ENCODE data around the gene MEX3A.

MEX3A gene

DNA sequence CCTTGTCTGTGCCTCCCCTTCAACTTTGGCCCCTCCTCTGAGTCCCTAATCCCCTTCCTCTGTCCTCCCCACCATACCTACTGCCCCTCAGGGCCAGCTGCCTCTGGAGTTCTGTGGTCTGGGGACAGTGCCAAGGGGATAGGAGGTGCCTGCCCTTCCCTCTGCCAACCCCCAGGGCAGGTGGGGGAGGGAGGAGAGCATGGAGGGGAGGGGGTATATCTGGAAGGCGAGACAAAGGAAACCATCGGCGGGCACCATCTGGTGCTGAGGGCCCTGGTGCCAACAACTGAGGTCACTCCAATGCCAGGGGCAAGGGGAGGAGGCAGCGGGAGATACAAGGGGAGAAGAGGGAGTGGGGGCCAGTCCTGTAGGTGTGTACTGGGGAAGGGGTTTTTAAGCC is 11.7 kb downstream of the MEX3A start:
- POLR2A ChIA-PET, result no interaction called here
- DNase-seq (ENCODE audit: extremely low spot score), result no peak
- CTCF ChIA-PET, result no interaction called here
- TF ChIP-seq SUZ12 (IDR thresholded peaks at IDR 0.05), result no peak
- no peak for TF ChIP-seq CTBP1 (IDR thresholded peaks at IDR 0.05; ENCODE audit: borderline replicate concordance)
- TF ChIP-seq NFRKB (IDR thresholded peaks at IDR 0.05), result no peak
- TF ChIP-seq ZNF384 (IDR thresholded peaks at IDR 0.05), result no peak
- TF ChIP-seq LEF1 (IDR thresholded peaks at IDR 0.05; ENCODE audit: borderline replicate concordance), result no peak
- TF ChIP-seq HDGF (IDR thresholded peaks at IDR 0.05; ENCODE audit: borderline replicate concordance), result no peak
- TF ChIP-seq TARDBP (IDR thresholded peaks at IDR 0.05), result no peak
- no peak for TF ChIP-seq ARNT (IDR thresholded peaks at IDR 0.05)
- TF ChIP-seq ELF4 (IDR thresholded peaks at IDR 0.05), result no peak
- no peak for TF ChIP-seq L3MBTL2 (conservative IDR thresholded peaks at IDR 0.05)
- TF ChIP-seq FOXK2 (IDR thresholded peaks at IDR 0.05), result no peak
- TF ChIP-seq BHLHE40 (IDR thresholded peaks at IDR 0.05; ENCODE audit: borderline replicate concordance), result no peak
- no peak for TF ChIP-seq FOXM1 (IDR thresholded peaks at IDR 0.05; ENCODE audit: borderline replicate concordance)
- TF ChIP-seq, protein P1, sequence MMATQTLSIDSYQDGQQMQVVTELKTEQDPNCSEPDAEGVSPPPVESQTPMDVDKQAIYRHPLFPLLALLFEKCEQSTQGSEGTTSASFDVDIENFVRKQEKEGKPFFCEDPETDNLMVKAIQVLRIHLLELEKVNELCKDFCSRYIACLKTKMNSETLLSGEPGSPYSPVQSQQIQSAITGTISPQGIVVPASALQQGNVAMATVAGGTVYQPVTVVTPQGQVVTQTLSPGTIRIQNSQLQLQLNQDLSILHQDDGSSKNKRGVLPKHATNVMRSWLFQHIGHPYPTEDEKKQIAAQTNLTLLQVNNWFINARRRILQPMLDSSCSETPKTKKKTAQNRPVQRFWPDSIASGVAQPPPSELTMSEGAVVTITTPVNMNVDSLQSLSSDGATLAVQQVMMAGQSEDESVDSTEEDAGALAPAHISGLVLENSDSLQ (IDR thresholded peaks at IDR 0.05), result no peak

DNA sequence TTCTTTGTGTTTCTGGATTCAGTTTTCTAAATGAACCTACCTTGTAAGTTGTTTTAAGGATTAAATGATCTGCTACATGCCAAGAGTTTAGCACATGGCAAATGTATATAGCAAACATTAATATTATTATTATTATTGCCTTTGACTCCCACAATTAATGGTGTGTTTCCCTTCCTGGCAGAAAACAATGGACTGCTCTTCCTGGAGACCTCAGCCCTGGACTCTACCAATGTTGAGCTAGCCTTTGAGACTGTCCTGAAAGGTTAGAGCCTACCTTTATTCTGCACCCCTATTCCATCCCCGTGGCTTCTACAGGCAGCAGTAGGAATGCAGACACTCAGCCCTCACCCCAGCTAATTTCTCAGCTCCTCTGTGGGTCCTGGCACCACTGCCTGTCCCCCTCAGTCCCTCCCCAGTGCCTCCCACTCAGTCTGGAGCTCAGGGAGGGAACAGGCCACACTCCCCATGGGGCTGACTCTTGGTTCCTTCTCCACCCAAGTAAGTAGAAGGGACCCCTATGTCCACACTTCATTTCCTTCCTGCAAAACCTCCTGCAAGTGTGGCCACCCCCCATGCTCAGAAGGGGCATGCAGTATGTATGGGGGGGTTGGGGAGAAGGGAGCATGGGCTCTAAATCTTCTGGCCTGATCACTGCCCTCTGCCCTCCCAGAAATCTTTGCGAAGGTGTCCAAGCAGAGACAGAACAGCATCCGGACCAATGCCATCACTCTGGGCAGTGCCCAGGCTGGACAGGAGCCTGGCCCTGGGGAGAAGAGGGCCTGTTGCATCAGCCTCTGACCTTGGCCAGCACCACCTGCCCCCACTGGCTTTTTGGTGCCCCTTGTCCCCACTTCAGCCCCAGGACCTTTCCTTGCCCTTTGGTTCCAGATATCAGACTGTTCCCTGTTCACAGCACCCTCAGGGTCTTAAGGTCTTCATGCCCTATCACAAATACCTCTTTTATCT is 12.5 kb downstream of the MEX3A start:
- DNase-seq (ENCODE audit: extremely low spot score), result no peak
- ChIA-PET CTCF (no interaction called here), POLR2A (no interaction called here)
- TF ChIP-seq BHLHE40 (IDR thresholded peaks at IDR 0.05; ENCODE audit: borderline replicate concordance) (no peak), HDGF (IDR thresholded peaks at IDR 0.05; ENCODE audit: borderline replicate concordance) (no peak), CTBP1 (IDR thresholded peaks at IDR 0.05; ENCODE audit: borderline replicate concordance) (no peak), FOXA1 (IDR thresholded peaks at IDR 0.05) (no peak), FOXM1 (IDR thresholded peaks at IDR 0.05; ENCODE audit: borderline replicate concordance) (no peak)
- TF ChIP-seq, protein P1 (IDR thresholded peaks at IDR 0.05), result no peak

DNA sequence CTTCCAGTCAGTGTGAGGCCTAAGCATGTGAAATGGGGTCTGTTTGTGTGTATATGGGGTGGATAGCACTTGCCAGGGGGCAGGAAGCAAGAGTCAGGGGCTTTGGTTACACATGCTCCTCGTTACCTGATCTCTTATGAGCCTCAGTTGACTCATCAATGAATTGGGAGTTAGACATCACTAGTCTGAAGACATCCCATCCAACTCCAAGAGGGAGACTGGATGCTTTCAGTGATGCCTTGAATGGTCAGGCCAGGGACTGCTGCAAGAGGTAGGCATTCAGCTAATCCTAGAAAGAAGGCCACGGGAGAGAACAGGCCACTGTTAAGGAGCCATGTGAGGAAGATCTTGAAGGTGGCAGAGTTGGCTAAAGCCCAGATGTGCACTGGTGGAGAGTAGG is 15.0 kb downstream of the MEX3A start:
- POLR2A ChIA-PET, result interaction anchor here (1.4 to 1.6 kb wide), 2 partner anchors 41 to 46 kb away, joined by 5 to 6 read pairs; no protein-coding TSS in a partner anchor
- DNase-seq (ENCODE audit: extremely low spot score), result no peak
- no peak for TF ChIP-seq FOXK2 (IDR thresholded peaks at IDR 0.05)
- no peak for TF ChIP-seq SUZ12 (IDR thresholded peaks at IDR 0.05)
- TF ChIP-seq, protein P1 (IDR thresholded peaks at IDR 0.05), result no peak
- no peak for TF ChIP-seq FOXM1 (IDR thresholded peaks at IDR 0.05; ENCODE audit: borderline replicate concordance)
- TF ChIP-seq SP1 (IDR thresholded peaks at IDR 0.05), result no peak
- no peak for TF ChIP-seq NFRKB (IDR thresholded peaks at IDR 0.05)
- no peak for TF ChIP-seq ARNT (IDR thresholded peaks at IDR 0.05)
- TF ChIP-seq LEF1 (IDR thresholded peaks at IDR 0.05; ENCODE audit: borderline replicate concordance), result no peak
- CTCF ChIA-PET, result interaction anchor here (0.9 to 3.0 kb wide), 11 partner anchors 8 to 207 kb away, joined by 3 to 18 read pairs (median 8); partner anchors contain the start of genes ARHGEF2 and SYT11

DNA sequence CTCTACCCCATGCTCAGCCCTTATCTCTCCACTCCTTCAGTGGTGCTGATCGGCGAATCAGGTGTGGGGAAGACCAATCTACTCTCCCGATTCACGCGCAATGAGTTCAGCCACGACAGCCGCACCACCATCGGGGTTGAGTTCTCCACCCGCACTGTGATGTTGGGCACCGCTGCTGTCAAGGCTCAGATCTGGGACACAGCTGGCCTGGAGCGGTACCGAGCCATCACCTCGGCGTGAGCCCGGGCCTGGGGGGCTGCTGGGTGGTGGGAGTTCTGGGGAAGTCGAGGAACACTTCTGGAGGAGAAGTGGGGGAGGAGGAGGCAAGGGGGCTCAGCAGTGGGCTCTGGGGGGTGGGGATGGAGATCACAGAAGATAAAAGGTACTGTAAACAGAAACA is 16.4 kb downstream of the MEX3A start:
- DNase-seq (ENCODE audit: extremely low spot score), result no peak
- TF ChIP-seq ARNT (IDR thresholded peaks at IDR 0.05) (no peak), SUZ12 (IDR thresholded peaks at IDR 0.05) (no peak), FOXM1 (IDR thresholded peaks at IDR 0.05; ENCODE audit: borderline replicate concordance) (no peak), L3MBTL2 (conservative IDR thresholded peaks at IDR 0.05) (no peak), TARDBP (IDR thresholded peaks at IDR 0.05) (no peak), HDGF (IDR thresholded peaks at IDR 0.05; ENCODE audit: borderline replicate concordance) (no peak), ZNF384 (IDR thresholded peaks at IDR 0.05) (no peak), FOXA1 (IDR thresholded peaks at IDR 0.05) (no peak), NFRKB (IDR thresholded peaks at IDR 0.05) (no peak), SP1 (IDR thresholded peaks at IDR 0.05) (no peak), BHLHE40 (IDR thresholded peaks at IDR 0.05; ENCODE audit: borderline replicate concordance) (no peak), FOXK2 (IDR thresholded peaks at IDR 0.05) (no peak), LEF1 (IDR thresholded peaks at IDR 0.05; ENCODE audit: borderline replicate concordance) (no peak), CTBP1 (IDR thresholded peaks at IDR 0.05; ENCODE audit: borderline replicate concordance) (no peak), ELF4 (IDR thresholded peaks at IDR 0.05) (no peak)
- TF ChIP-seq, protein P1 (IDR thresholded peaks at IDR 0.05), result no peak
- CTCF ChIA-PET, result interaction anchor here (0.5 to 3.0 kb wide), 22 partner anchors 9 to 322 kb away, joined by 3 to 18 read pairs (median 4); partner anchors contain the start of genes ARHGEF2 and UBQLN4
- POLR2A ChIA-PET, result interaction anchor here (0.8 to 1.6 kb wide), 5 partner anchors 17 to 131 kb away, joined by 3 to 6 read pairs (median 5); partner anchors contain the start of gene MEX3A

DNA sequence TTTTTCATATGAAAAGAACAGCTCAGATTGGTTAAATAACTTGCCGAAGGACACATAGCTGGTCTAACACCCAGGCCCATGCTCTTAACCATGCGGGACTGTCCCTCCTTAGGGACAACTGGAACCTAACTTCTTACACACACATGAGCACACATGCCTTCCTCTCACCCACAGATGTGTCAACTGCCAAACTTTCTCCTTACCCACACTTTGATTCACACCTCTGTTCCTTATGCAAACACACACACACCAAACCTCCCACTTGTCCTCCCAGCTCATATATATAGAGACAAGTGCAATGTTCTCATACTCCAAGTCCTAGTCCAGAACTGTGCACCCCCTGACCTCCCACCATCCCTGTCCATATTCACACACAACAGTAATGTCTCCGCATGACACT is 17.1 kb downstream of the MEX3A start:
- DNase-seq (ENCODE audit: extremely low spot score), result no peak
- POLR2A ChIA-PET, result interaction anchor here (1.4 kb wide), 1 partner anchor 11 kb away, joined by 4 read pairs; the partner anchor contains the start of gene LAMTOR2
- TF ChIP-seq FOXM1 (IDR thresholded peaks at IDR 0.05; ENCODE audit: borderline replicate concordance) (no peak), LEF1 (IDR thresholded peaks at IDR 0.05; ENCODE audit: borderline replicate concordance) (no peak), ARNT (IDR thresholded peaks at IDR 0.05) (no peak), ZNF384 (IDR thresholded peaks at IDR 0.05) (no peak), FOXA1 (IDR thresholded peaks at IDR 0.05) (no peak), TARDBP (IDR thresholded peaks at IDR 0.05) (no peak), CTBP1 (IDR thresholded peaks at IDR 0.05; ENCODE audit: borderline replicate concordance) (no peak), SUZ12 (IDR thresholded peaks at IDR 0.05) (no peak), ELF4 (IDR thresholded peaks at IDR 0.05) (no peak), SP1 (IDR thresholded peaks at IDR 0.05) (no peak), BHLHE40 (IDR thresholded peaks at IDR 0.05; ENCODE audit: borderline replicate concordance) (no peak), L3MBTL2 (conservative IDR thresholded peaks at IDR 0.05) (no peak), HDGF (IDR thresholded peaks at IDR 0.05; ENCODE audit: borderline replicate concordance) (no peak), FOXK2 (IDR thresholded peaks at IDR 0.05) (no peak), NFRKB (IDR thresholded peaks at IDR 0.05) (no peak)
- TF ChIP-seq, protein P1 (IDR thresholded peaks at IDR 0.05), result no peak
- CTCF ChIA-PET, result interaction anchor here (0.5 to 3.0 kb wide), 8 partner anchors 13 to 129 kb away, joined by 3 to 18 read pairs (median 6); partner anchors contain the start of genes ARHGEF2 and UBQLN4
